HG03469 (cell line): Measurements from ENCODE around the gene DCHS1.
"Not testable (repeated sequence)": the region's sequence is repeated elsewhere in the genome, so short reads cannot be mapped to it uniquely, and the experiment has no call there.

Source experiments
- ATAC-seq: cut with Tn5 transposase; IDR thresholded peaks from one replicate; pipeline ENCODE4 v1.9.1; 2021; ENCODE audit warnings: mild to moderate bottlenecking, moderate library complexity, moderate number of reproducible peaks; ENCODE audit not compliant: unreplicated experiment

DCHS1 gene, protein sequence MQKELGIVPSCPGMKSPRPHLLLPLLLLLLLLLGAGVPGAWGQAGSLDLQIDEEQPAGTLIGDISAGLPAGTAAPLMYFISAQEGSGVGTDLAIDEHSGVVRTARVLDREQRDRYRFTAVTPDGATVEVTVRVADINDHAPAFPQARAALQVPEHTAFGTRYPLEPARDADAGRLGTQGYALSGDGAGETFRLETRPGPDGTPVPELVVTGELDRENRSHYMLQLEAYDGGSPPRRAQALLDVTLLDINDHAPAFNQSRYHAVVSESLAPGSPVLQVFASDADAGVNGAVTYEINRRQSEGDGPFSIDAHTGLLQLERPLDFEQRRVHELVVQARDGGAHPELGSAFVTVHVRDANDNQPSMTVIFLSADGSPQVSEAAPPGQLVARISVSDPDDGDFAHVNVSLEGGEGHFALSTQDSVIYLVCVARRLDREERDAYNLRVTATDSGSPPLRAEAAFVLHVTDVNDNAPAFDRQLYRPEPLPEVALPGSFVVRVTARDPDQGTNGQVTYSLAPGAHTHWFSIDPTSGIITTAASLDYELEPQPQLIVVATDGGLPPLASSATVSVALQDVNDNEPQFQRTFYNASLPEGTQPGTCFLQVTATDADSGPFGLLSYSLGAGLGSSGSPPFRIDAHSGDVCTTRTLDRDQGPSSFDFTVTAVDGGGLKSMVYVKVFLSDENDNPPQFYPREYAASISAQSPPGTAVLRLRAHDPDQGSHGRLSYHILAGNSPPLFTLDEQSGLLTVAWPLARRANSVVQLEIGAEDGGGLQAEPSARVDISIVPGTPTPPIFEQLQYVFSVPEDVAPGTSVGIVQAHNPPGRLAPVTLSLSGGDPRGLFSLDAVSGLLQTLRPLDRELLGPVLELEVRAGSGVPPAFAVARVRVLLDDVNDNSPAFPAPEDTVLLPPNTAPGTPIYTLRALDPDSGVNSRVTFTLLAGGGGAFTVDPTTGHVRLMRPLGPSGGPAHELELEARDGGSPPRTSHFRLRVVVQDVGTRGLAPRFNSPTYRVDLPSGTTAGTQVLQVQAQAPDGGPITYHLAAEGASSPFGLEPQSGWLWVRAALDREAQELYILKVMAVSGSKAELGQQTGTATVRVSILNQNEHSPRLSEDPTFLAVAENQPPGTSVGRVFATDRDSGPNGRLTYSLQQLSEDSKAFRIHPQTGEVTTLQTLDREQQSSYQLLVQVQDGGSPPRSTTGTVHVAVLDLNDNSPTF (N-terminal part only)

DNA sequence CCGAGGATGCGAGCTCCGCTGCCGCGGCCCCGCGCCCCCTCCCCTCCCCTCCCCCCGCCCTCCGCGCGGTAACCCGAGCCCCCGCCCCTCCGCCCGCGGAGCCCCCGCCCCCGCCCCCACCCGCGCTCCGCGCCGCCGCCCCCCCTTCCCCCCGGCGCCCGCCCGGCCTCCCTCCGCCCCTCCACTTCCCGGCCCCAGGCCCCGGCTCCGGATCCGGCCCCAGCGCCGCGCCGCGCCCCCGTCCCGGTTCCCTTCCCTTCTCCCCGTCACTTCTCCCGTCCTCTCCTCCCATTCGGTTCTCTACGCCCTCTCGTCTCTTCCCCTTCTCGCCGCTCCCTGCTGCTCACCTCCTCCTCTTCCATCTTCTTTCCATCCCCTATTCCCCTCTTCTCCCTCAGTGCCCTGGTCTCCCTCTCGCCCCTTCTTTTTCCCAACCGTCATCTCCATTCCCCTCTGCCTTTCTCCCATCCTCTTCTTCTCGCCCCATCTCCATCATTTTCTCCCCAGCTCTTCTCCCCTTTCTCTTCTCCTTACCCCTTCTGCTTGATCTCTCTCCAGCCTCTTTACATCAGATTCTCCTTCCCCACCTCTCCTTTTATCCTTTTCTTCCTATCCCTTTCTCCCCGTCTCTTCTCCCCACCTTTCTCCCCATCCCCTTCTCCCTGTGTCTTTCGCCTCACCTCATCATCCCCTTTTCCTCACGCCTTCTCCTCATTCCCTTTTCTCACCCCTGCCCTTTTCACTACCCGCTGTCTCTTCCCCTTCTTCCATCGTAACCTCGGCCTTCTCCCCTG lies at the start of gene DCHS1:
TSS of gene DCHS1 (minus strand) at position 20 of the 794 bp plus-strand sequence. CDS start 14,196 bp downstream, outside the sequence.
- no peak for ATAC-seq

DNA sequence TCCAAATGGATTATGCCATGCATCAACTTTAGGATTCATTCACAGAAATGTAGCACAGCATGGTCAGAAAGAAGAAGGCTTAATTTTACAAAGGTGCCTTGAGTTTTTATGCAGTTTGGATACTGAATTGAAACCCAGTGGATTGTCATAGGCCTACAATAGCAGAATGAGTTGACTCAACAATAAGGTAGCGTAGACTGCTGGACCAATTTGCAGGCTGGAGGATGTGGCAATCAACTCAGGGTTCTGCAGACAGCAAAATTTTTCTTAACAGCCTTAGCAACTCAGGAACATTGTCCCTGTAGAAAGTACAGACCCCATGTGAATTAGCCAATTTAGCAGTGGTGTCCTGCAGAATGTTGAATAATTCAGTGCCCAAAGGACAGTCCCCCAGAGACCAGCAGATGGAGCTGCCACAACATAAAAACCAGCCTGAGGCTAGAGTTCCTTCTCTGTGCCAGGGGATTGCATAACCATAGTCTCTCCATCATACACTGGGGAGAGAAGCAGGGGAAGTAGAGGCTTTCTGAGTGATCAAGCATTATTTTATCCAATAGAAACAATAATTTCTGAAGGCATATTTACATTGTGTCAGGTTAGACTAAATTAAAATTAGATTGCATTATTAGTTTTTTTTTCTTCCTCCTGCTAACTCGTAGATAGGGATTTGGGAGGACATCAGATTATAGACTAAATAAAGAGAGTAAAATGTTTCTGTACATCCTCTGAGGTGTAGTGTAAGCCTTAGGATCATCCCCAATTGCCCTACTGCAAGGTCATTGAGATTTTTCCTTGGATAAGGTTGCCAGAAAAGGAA lies 47.8 kb upstream of the DCHS1 start:
- no peak for ATAC-seq

DNA sequence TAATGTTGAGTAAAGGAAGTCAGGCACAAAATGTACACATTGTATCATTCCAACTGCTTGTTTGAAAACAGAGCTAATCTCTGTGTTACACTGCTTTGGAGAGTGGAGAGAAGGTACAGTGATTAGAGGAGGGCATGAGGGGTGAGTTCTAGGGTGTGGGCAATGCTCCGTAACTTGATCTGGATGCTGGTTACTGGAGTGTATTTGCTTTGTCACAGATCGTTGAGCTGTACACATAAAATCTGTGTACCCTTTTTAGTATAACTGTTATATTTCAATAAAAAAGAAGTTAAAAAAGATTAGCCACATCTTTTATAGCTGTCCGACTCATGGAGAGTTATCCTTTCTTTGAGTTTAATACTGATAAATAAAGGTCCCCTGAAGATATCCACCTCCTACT lies 46.3 kb upstream of the DCHS1 start:
- not testable (repeated sequence) for ATAC-seq

DNA sequence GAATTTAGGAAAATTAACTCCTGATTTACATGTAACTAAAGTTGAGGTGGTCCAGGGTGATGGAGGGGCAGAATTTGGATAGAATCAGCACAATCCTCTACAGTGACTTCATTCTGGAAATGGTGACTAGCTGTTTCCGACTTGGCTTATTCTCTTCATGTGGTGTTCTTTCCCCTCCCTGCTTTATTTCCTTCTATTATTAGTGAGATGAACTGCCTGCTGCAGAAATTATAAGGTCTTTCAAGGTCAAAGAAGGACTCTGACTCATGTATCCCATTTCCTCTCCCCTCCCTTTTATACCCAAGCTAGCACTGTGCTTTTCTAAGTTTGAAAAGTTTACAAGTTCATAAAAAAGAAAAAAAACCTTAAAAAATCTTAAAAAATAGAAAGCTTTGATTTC lies 39.8 kb upstream of the DCHS1 start:
- no peak for ATAC-seq

DNA sequence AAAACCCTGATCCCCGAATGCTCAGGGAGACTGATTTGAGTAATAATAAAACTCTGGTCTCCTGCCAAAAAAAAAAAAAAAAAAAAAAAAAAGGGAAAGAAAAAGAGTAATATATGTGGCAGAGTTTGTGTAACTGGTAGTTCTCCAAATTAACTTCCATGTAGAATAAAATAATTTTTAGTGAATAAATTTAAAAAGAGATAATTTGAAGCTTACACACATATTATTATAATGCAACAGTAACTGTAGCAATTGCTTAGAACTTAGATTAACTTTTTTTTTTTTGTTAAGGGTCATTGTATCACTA lies 38.6 kb upstream of the DCHS1 start:
- ATAC-seq: no peak

DNA sequence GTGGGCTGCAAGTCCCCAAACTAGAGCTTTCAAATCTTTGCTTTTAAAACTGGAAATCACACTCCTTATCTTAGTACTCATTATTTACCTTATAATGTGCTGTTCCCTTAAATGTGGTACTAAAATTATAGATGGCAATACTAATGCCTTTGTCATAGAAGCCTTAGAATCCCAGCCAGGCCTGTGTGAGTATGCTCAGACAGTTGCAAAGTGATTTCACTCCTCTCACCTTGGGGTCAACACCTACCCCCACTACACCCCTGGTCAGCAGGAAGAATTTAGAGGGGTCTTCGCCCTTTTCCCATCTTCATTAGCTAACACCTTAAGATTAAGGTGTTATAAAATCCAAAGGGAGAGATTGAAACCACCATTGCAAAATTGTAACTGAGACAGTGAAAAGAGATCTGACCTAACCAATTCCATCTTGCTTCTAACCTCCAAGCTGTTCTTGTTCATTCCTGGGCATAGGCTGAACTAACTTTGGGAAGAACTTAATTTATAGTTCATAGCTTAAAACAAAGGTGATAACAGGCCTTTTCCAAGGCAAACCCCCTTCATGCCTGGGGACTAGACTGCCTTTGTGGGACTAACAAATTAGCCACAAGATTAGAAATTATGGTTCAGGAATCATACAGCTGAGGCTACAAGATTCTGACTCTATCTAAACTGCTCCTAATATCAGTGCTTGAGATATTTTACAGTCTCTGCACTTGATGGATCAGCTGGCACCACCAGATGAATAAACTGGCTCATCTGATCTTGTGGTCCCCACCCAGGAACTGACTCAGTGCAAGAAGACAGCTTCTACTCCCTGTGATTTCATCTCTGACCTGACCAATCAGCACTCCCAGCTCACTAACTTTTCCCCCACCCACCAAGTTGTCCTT lies 38.0 kb upstream of the DCHS1 start:
- no peak for ATAC-seq

DNA sequence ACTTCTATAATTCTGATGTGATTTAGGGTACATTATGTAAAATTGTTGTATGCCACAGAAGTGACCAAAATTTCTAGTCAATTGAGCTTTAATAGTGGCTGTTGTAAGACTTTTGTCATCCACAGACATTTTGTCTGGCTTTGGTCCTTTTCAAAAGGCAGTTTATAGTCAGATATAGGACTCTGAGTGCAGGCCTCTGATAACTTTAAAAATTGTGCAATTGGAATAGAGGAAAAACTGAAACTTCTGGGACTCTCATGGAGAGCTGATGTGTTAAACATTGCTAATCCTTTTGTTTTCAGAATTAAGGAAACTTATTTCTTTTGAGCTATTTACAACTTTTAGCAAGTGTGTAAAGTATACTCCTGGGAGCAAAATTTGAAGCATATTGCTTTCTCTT lies 36.5 kb upstream of the DCHS1 start:
- ATAC-seq: no peak

DNA sequence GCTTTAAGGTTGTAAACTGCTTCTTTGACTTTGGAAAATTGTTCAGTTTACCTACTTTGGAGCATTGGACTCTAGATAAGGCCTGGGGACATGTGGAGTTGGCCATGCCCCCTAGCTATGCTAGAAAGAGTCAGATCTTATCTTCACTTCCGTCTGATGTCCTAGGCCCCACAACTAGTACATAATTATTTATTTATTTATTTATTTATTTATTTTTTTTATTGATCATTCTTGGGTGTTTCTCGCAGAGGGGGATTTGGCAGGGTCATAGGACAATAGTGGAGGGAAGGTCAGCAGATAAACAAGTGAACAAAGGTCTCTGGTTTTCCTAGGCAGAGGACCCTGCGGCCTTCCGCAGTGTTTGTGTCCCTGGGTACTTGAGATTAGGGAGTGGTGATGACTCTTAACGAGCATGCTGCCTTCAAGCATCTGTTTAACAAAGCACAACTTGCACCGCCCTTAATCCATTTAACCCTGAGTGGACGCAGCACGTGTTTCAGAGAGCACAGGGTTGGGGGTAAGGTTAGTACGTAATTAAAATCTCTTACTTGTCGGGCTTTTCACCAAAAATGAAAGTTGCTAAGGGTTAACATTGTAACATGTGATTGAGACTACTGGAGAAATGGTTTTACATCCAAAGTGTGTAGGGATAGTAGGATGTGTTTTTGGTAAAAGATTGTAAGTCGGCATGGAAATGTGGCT lies 35.0 kb upstream of the DCHS1 start:
- ATAC-seq: not testable (repeated sequence)

DNA sequence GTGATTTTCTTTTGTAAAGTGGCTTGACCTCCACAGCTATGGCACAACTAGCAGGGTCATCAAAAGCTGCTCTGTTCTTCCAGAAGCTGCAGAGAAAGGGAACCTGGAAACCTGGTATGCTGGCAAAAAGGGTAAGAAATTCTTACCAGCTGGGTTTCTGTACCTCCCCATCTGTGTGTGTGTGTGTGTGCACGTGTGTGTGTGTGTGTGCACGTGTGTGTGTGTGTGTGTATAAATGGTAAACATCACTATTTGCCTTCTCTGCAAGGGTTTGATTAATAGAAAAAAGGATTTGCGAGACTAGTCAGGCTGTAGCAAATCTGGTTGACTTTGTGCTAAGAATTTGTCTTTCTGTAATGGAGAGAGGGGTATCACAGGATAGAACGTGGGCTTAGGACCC lies 32.3 kb upstream of the DCHS1 start:
- no peak for ATAC-seq

DNA sequence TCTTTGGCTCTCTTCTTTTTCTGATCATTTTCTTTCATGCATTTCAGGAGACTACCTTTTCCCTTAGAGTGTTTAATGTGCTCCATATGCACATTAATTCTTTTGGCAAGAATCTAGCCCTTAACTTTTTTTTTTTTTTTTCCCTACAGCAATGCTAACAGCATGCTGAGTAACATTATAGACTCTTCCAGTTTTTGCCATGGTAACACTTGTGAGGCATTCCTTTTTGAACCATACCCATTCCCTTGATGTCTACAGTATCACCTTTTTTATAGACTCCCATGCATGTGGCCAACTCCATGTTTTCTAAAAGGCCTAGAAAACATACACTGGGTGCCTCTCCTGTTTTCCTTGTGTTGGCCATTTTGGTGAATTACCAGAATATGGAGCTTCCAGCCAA lies 30.4 kb upstream of the DCHS1 start:
- ATAC-seq: no peak

DNA sequence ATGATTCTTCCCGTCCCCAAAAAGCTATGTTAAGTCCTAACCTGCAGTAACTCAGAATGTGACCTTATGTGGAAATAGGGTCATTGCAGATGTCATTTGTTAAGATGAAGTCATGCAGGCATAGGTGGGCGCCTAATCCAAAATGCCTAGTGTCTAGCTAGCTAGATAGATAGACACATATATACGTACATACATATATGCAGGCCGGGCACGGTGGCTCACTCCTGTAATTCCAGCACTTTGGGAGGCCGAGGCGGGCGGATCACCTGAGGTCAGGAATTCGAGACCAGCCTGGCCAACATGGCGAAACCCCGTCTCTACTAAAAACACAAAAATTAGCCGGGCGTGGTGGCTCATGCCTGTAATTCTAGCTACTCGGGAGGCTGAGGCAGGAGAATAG lies 28.5 kb upstream of the DCHS1 start:
- not testable (repeated sequence) for ATAC-seq

DNA sequence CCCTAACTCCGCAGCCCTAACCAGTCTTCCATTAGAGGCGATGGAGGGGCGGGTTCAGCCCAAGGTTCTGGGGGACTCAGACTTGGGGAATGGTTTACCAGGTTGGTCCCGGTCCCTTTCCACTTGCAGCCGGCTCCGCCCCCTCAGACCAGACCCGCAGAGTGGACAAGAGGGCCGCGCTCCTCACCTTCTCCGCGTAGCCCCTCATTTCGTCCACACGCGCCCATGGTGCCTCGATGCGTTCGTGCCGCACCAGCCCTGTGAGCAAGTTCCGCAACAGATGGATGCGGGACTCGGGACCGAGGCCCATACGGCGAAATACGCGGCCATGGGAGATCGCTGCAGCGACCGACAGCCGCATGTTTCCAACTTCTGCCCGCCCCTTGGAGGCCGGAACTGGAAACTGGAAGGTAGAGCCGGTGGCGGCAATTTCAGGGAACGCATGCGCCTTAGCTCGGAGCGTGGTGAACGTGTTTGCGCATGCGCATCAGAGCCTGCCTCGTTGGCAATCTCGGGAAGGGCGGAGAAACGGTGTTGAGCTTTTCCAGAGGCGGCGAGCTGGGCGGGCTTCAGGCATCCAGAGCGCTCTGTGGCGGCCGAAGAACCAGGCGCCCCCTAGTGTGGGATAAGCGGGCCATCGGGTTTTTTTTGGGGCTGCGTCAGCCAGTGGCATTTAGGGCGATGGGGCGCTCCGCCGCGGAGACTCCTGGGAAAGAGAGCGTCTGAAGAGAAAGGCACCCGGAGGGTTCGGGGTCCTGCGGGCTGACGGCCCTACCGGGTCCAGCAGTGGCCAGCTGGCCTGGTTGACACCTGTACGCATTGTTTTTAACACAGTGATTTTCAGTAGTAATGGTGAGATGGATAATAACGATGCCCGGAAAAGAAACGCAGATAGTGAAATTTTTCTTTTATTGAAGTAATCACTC lies 27.6 kb upstream of the DCHS1 start, which contains the start of gene MRPL17:
TSS of gene MRPL17 (minus strand) at position 405 of the 926 bp plus-strand sequence. CDS start at position 361, 44 bp downstream.
- ATAC-seq: peak; percentile 86

DNA sequence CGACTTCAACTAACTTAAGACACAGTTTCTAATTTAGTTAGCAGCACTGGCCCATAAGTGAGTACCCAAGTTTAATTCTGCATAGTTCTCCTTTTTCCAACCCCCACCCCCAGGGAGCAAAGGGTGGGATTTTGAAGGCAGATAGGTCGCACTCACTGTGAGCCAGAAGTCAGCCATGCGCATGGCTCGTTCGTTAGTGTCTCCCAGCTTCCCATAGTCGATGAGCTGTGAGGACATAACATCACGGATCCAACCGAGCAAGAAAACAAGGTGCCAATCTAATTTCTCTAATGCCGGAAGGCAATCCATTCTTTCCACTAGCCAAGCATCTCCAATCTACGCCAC lies 27.0 kb upstream of the DCHS1 start:
- ATAC-seq: no peak

DNA sequence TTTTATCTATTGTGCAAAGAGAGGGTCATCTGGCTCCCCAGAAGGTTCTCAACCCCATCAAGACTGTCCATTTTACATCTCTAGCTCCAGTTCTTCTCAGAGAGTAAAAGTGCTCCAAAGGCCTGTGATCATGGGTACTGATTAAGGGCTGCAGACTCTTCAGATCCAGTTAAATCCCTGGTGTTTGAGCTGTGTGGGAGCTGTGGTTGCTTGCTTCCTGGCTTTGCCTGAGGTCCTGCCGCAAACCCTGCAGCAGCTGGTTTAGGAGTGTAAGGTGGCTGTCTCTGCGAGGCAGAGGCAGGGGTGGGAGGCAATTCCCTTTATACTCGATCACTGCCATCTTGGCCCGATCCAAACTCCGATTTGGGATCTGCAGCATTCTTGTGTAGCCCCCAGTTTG lies 26.3 kb upstream of the DCHS1 start:
- ATAC-seq: no peak

DNA sequence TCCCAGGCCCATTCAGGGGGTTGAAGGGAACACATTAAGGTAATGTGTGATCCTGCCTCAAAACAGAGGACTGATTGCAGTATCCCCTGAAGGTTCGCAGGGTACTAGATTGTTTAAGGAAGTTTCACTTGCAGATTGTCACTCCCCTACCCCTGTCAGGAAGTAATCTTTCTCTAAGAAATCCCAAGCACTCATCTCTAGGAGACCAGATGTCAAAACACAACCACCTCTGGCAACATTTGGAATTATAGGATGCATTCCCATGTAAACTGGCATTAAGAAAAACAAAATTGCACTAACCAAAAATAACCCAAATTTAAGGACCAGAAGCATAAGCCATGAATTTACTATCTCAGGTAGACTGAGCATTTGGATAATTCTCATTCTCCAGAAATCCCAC lies 25.9 kb upstream of the DCHS1 start:
- no peak for ATAC-seq

DNA sequence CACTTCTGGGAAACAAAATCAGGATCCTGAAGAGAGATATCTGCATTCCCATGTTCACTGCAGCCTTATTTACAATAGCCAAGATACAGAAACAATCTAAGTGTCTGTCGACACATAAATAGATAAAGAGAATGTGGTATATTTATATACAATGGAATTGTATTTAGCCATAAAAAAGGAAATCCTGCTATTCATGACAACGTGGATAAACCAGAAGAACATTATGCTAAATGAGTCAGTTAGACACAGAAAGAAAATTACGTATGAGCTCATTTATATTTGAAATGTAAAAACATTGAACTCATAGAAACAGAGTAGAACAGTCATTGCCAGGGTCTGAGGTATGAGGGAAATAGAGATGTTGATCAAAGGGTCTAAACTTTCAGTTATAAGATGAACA lies 21.4 kb upstream of the DCHS1 start:
- ATAC-seq: no peak

DNA sequence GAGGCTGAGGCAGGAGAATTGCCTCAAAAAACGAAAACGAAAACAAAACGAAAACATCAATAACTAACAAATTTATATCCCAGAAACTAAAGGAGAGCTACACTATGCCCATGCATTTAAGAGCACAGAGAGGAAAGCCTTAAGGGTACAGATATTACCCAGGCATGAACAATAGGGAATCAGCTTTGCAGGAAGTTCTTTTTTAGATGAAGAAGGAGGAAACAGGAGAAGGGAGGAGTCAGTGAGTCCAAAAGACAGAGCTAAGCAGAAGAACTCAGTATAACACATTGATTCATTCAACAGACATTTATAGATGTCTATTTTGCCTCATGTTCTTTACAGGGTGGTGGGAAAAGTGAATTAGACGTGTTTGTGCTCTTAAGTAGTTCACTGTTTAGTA lies 19.3 kb upstream of the DCHS1 start:
- no peak for ATAC-seq
